K562 treated with DMSO at 1 percent for 48 hours (cell line): Measurements from ENCODE around the gene PHLDB3. TPM values are rescaled to one million over a fixed set of nuclear protein-coding genes. Genes with fewer than 3 reads are reported as not detected.

Experiments used
- total RNA-seq: library from RNA; unstranded; fragments of 300-600 nt; gene quantifications from 2 replicates; pipeline ENCODE4 v1.2.3, GENCODE V29; 2022; ENCODE audit warnings: low replicate concordance; ENCODE audit errors: extremely low read depth

The PHLDB3 gene
- not detected in 2 replicates for total RNA-seq

GRCh38 chr19:43504426-43505185 is at the start of gene PHLDB3:
PHLDB3 (minus strand) TSS chr19:43504746; CDS start chr19:43504118, 628 bp downstream.

GRCh38 chr19:43532962-43533545 is 28.5 kb upstream of the PHLDB3 start, which contains the start of gene ZNF575:
ZNF575 (plus strand) TSS chr19:43533188; CDS start chr19:43534423, 1,235 bp downstream.

GRCh38 chr19:43526884-43527859 is 22.6 kb upstream of the PHLDB3 start, which contains the start of gene ETHE1:
ETHE1 (minus strand) TSS chr19:43527201; CDS start chr19:43527177, 24 bp downstream.

DNA sequence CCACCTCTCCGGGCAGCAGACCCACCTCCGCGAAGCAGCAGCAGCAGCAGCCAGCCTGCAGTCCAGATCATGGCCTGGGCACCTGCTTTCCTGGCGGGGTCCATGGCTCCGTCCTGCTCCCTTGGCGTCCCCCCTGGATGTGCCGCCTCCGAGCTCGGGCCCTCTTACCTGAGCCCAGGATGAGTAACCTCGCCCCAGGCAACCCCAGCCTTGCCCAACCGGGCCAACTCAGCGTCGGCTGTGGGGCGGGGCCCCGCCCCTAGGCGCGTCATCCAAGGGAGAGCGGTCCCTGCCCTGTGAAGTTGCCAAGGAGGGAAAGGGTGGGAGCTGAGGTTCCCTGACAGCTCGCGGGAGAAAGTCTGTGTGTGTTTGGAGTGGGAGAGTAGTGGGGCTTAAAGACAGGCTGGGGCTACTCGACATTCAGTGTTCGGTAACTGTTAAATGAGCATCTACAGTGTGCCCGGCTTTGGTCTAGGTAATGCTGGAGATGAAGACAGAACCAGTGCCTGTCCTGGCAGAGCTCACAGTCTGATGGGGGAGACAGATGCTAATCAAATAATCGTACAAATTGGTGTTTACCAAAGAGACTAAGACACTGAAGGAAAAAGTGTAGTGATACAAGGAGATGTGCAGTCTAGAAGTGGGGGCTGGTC is 39.0 kb downstream of the PHLDB3 start, which contains the start of gene LYPD3:
TSS of gene LYPD3 (minus strand) at position 141 of the 653 bp plus-strand sequence. CDS start at position 104, 37 bp downstream.

Other genes starting within 250 kb of the PHLDB3 start
- not detected in 2 replicates for gene PSG9, start 235.2 kb downstream of the PHLDB3 start, total RNA-seq
- gene CD177, start 151.1 kb downstream of the PHLDB3 start, total RNA-seq = not detected in 2 replicates
- gene TEX101, start 89.9 kb downstream of the PHLDB3 start, total RNA-seq = not detected in 2 replicates
- not detected in 2 replicates for gene LYPD3, start 39.1 kb downstream of the PHLDB3 start, total RNA-seq
- gene ETHE1, start 22.5 kb upstream of the PHLDB3 start, total RNA-seq = not detected in 2 replicates
- gene ZNF575, start 28.4 kb upstream of the PHLDB3 start, total RNA-seq = not detected in 2 replicates
- gene XRCC1, start 70.8 kb upstream of the PHLDB3 start, total RNA-seq = not detected in 2 replicates
- not detected in 2 replicates for gene PINLYP, start 71.1 kb upstream of the PHLDB3 start, total RNA-seq
- gene IRGQ, start 91.4 kb upstream of the PHLDB3 start, total RNA-seq = not detected in 2 replicates
- not detected in 2 replicates for gene ZNF576, start 91.8 kb upstream of the PHLDB3 start, total RNA-seq
- gene SRRM5, start 107.3 kb upstream of the PHLDB3 start, total RNA-seq = not detected in 2 replicates
- not detected in 2 replicates for gene ZNF428, start 114.9 kb upstream of the PHLDB3 start, total RNA-seq
- gene CADM4, start 135.1 kb upstream of the PHLDB3 start, total RNA-seq = not detected in 2 replicates
- gene PLAUR, start 165.4 kb upstream of the PHLDB3 start, total RNA-seq = not detected in 2 replicates
- not detected in 2 replicates for gene IRGC, start 211.3 kb upstream of the PHLDB3 start, total RNA-seq